Astrocyte (in vitro differentiated cells and primary cell): ENCODE measurements around the gene ARHGAP26. TPM values are rescaled to one million over a fixed set of nuclear protein-coding genes. Genes with fewer than 3 reads are reported as not detected.

ENCODE experiments used
- DNase-seq: peaks from one replicate; pipeline ENCODE4 v3.0.0-alpha.2; 2010; ENCODE audit warnings: low read depth
- FAIRE-seq: peaks from 2 replicates; lab custom pipeline; 2011; peaks lifted over from hg19 to GRCh38; lab: Jason Lieb, UNC
- H2AFZ ChIP-seq: 2 replicates; pipeline ENCODE4 v1.6.0; 2012; ENCODE audit warnings: low read depth, low read length, inconsistent platforms
- H3K27ac ChIP-seq: 2 replicates; pipeline ENCODE4 v1.5.1; 2011; ENCODE audit warnings: low read depth, low read length, inconsistent platforms
- H3K27me3 ChIP-seq: 2 replicates; pipeline ENCODE4 v1.6.0; 2011; ENCODE audit warnings: low read length, inconsistent platforms; ENCODE audit not compliant: insufficient read depth
- H3K36me3 ChIP-seq: 2 replicates; pipeline ENCODE4 v1.5.1; 2011; ENCODE audit warnings: low read length, inconsistent platforms; ENCODE audit not compliant: insufficient read depth
- H3K4me1 ChIP-seq: 2 replicates; pipeline ENCODE4 v1.5.1; 2011; ENCODE audit warnings: low read length, inconsistent platforms; ENCODE audit not compliant: insufficient read depth
- H3K4me2 ChIP-seq: 2 replicates; pipeline ENCODE4 v1.6.0; 2012; ENCODE audit warnings: low read length, inconsistent platforms
- H3K4me3 ChIP-seq: 2 replicates; pipeline ENCODE4 v1.5.1; 2011; ENCODE audit warnings: low read depth, mild to moderate bottlenecking, low read length, inconsistent platforms; ENCODE audit not compliant: insufficient read depth
- H3K79me2 ChIP-seq: 2 replicates; pipeline ENCODE4 v1.6.0; 2012; ENCODE audit warnings: mild to moderate bottlenecking, low read length, inconsistent platforms; ENCODE audit not compliant: insufficient read depth
- H3K9ac ChIP-seq: 2 replicates; pipeline ENCODE4 v1.6.0; 2012; ENCODE audit warnings: mild to moderate bottlenecking, low read length, inconsistent platforms
- H3K9me3 ChIP-seq: 2 replicates; pipeline ENCODE4 v1.5.1; 2012; ENCODE audit warnings: low read depth, mild to moderate bottlenecking, low read length, inconsistent platforms; ENCODE audit not compliant: insufficient read depth
- H4K20me1 ChIP-seq: 2 replicates; pipeline ENCODE4 v1.6.0; 2012; ENCODE audit warnings: low read length, inconsistent platforms; ENCODE audit not compliant: insufficient read depth
- H3K27ac Mint-ChIP-seq: one replicate; pipeline ENCODE4 v1.8.0; 2021; ENCODE audit warnings: mild to moderate bottlenecking, mixed read lengths; ENCODE audit not compliant: unreplicated experiment
- H3K27me3 Mint-ChIP-seq: one replicate; pipeline ENCODE4 v1.8.0; 2021; ENCODE audit warnings: low read depth, mixed read lengths; ENCODE audit not compliant: unreplicated experiment
- H3K36me3 Mint-ChIP-seq: one replicate; pipeline ENCODE4 v1.8.0; 2021; ENCODE audit warnings: low read depth, mixed read lengths; ENCODE audit not compliant: unreplicated experiment
- H3K4me1 Mint-ChIP-seq: one replicate; pipeline ENCODE4 v1.8.0; 2021; ENCODE audit warnings: low read depth, mixed read lengths; ENCODE audit not compliant: unreplicated experiment
- H3K4me3 Mint-ChIP-seq: one replicate; pipeline ENCODE4 v1.8.0; 2021; ENCODE audit warnings: mild to moderate bottlenecking, moderate library complexity, mixed read lengths; ENCODE audit not compliant: unreplicated experiment
- H3K9me3 Mint-ChIP-seq: one replicate; pipeline ENCODE4 v1.8.0; 2021; ENCODE audit warnings: mild to moderate bottlenecking, mixed read lengths; ENCODE audit not compliant: unreplicated experiment
- CTCF ChIP-seq: IDR thresholded peaks from 2 replicates; pipeline ENCODE4 v1.5.1; 2011; ENCODE audit warnings: low read depth, mild to moderate bottlenecking, inconsistent platforms, low read length, moderate library complexity; ENCODE audit not compliant: insufficient read depth
- EZH2 ChIP-seq: IDR thresholded peaks from 2 replicates; pipeline ENCODE4 v1.6.1; 2012; ENCODE audit warnings: mild to moderate bottlenecking, low read length, inconsistent platforms; ENCODE audit not compliant: insufficient read depth
- total RNA-seq: library from RNA; stranded (reverse); gene quantifications from 2 replicates; pipeline ENCODE4 v1.2.1, GENCODE V29; 2021

The ARHGAP26 gene
- total RNA-seq, 1 donor from 2014 or later = 5.6 TPM

- no peak for FAIRE-seq
Measured at GRCh38 chr5:142832263-142832662, 62.1 kb downstream of the ARHGAP26 start.

GRCh38 chr5:142833517-142834449, 63.6 kb downstream of the ARHGAP26 start:
- DNase-seq (no peak), FAIRE-seq (no peak)
- Histone ChIP-seq H3K4me1 (peaks cover 25% of the 10 kb centered on the region), H3K79me2 (no peaks in the 10 kb centered on the region), H2AFZ (no peak overlapping the region), H4K20me1 (no peaks in the 10 kb centered on the region), H3K36me3 (no peaks in the 10 kb centered on the region), H3K27ac (no peak overlapping the region), H3K4me3 (no peak overlapping the region), H3K9ac (no peak overlapping the region), H3K27me3 (peaks cover 2% of the 10 kb centered on the region), H3K4me2 (no peak overlapping the region), H3K9me3 (no peaks in the 10 kb centered on the region)
- peaks cover 25% of the 10 kb centered on the region for H3K4me1 Mint-ChIP-seq
- TF ChIP-seq EZH2 (no peak), CTCF (no peak)
- peaks cover 4% of the 10 kb centered on the region for H3K27me3 Mint-ChIP-seq
- no peak overlapping the region for H3K4me3 Mint-ChIP-seq
- no peak overlapping the region for H3K27ac Mint-ChIP-seq
- H3K9me3 Mint-ChIP-seq = no peaks in the 10 kb centered on the region
- H3K36me3 Mint-ChIP-seq = no peaks in the 10 kb centered on the region

More at GRCh38 chr5:142832263-142832662, 62.1 kb downstream of the ARHGAP26 start:
- H2AFZ ChIP-seq = no peak overlapping the region
- peaks cover 41% of the 10 kb centered on the region for H3K4me1 ChIP-seq
- H3K27me3 ChIP-seq = peaks cover under 1% of the 10 kb centered on the region
- no peak overlapping the region for H3K4me2 ChIP-seq
- no peaks in the 10 kb centered on the region for H4K20me1 ChIP-seq
- no peaks in the 10 kb centered on the region for H3K9me3 Mint-ChIP-seq
- H3K9ac ChIP-seq = no peak overlapping the region
- no peaks in the 10 kb centered on the region for H3K9me3 ChIP-seq
- no peaks in the 10 kb centered on the region for H3K36me3 Mint-ChIP-seq
- H3K4me3 ChIP-seq = no peak overlapping the region
- H3K36me3 ChIP-seq = no peaks in the 10 kb centered on the region
- no peak overlapping the region for H3K27ac ChIP-seq
- H3K4me1 Mint-ChIP-seq = peaks cover 39% of the 10 kb centered on the region
- no peak for DNase-seq
- peaks cover under 1% of the 10 kb centered on the region for H3K27me3 Mint-ChIP-seq
- no peaks in the 10 kb centered on the region for H3K79me2 ChIP-seq
- TF ChIP-seq CTCF = no peak
- no peak for TF ChIP-seq EZH2
- H3K27ac Mint-ChIP-seq = no peak overlapping the region
- no peak overlapping the region for H3K4me3 Mint-ChIP-seq

GRCh38 chr5:142834504-142834903, 64.3 kb downstream of the ARHGAP26 start:
- FAIRE-seq = no peak
- Mint-ChIP-seq H3K27ac (no peak overlapping the region), H3K4me1 (peaks cover 19% of the 10 kb centered on the region), H3K9me3 (no peaks in the 10 kb centered on the region), H3K4me3 (no peak overlapping the region), H3K27me3 (peaks cover 4% of the 10 kb centered on the region), H3K36me3 (no peaks in the 10 kb centered on the region)
- no peak overlapping the region for H3K4me2 ChIP-seq
- no peak overlapping the region for H3K4me3 ChIP-seq
- no peaks in the 10 kb centered on the region for H4K20me1 ChIP-seq
- H3K27ac ChIP-seq = no peak overlapping the region
- H3K27me3 ChIP-seq = peaks cover 2% of the 10 kb centered on the region
- H3K9me3 ChIP-seq = no peaks in the 10 kb centered on the region
- TF ChIP-seq CTCF = no peak
- no peak for TF ChIP-seq EZH2
- H3K79me2 ChIP-seq = no peaks in the 10 kb centered on the region
- DNase-seq = no peak
- H3K9ac ChIP-seq = no peak overlapping the region
- H2AFZ ChIP-seq = no peak overlapping the region
- H3K36me3 ChIP-seq = no peaks in the 10 kb centered on the region
- H3K4me1 ChIP-seq = peaks cover 18% of the 10 kb centered on the region
